ENCODE results near the gene ZNHIT6.
A peak's percentile ranks its signal among the peaks of the same experiment; 100 is the strongest.

Gene ZNHIT6

GRCh38 chr1:85697895-85698294 lies 10.3 kb downstream of the ZNHIT6 start:
- no peak for TF ChIP-seq MAX (IDR thresholded peaks at IDR 0.05)
- TF ChIP-seq TAF1 (IDR thresholded peaks at IDR 0.05; ENCODE audit: low read depth), result no peak
- TF ChIP-seq ZBTB7A (IDR thresholded peaks at IDR 0.05; ENCODE audit: low read depth), result no peak
- TF ChIP-seq EP300 (IDR thresholded peaks at IDR 0.05; ENCODE audit: borderline replicate concordance), result no peak

- TF ChIP-seq RAD21 (IDR thresholded peaks at IDR 0.05; ENCODE audit: low read depth) (peak; percentile 52), TEAD4 (IDR thresholded peaks at IDR 0.05) (no peak), FOXM1 (IDR thresholded peaks at IDR 0.05; ENCODE audit: borderline replicate concordance, low read depth) (no peak)
These were observed 15.4 kb downstream of the ZNHIT6 start for GRCh38 chr1:85692730-85693314.

GRCh38 chr1:85689775-85690404 lies 18.3 kb downstream of the ZNHIT6 start:
- TF ChIP-seq EGR1 (IDR thresholded peaks at IDR 0.05) (no peak), TAF1 (IDR thresholded peaks at IDR 0.05; ENCODE audit: low read depth) (no peak), MAX (IDR thresholded peaks at IDR 0.05) (no peak), CEBPB (IDR thresholded peaks at IDR 0.05) (no peak), NFIC (IDR thresholded peaks at IDR 0.05) (no peak), TEAD4 (IDR thresholded peaks at IDR 0.05) (no peak), FOXM1 (IDR thresholded peaks at IDR 0.05; ENCODE audit: borderline replicate concordance, low read depth) (no peak)

GRCh38 chr1:85683292-85684025 lies 24.8 kb downstream of the ZNHIT6 start:
- TF ChIP-seq USF1 (IDR thresholded peaks at IDR 0.05) (no peak), RAD21 (IDR thresholded peaks at IDR 0.05; ENCODE audit: low read depth) (no peak)

- no peak for TF ChIP-seq TCF12 (IDR thresholded peaks at IDR 0.05; ENCODE audit: low read depth)
- no peak for TF ChIP-seq EP300 (IDR thresholded peaks at IDR 0.05; ENCODE audit: borderline replicate concordance)
- TF ChIP-seq CREB1 (IDR thresholded peaks at IDR 0.05; ENCODE audit: low read depth), result no peak
- no peak for TF ChIP-seq USF1 (IDR thresholded peaks at IDR 0.05)
- no peak for TF ChIP-seq TAF1 (IDR thresholded peaks at IDR 0.05; ENCODE audit: low read depth)
- no peak for TF ChIP-seq MAX (IDR thresholded peaks at IDR 0.05)
- no peak for TF ChIP-seq YY1 (IDR thresholded peaks at IDR 0.05; ENCODE audit: low read depth)
- TF ChIP-seq CEBPB (IDR thresholded peaks at IDR 0.05), result no peak
- TF ChIP-seq TEAD4 (IDR thresholded peaks at IDR 0.05), result no peak
These were observed 27.1 kb downstream of the ZNHIT6 start for GRCh38 chr1:85681087-85681486.

- no peak for TF ChIP-seq YY1 (IDR thresholded peaks at IDR 0.05; ENCODE audit: low read depth)
- no peak for TF ChIP-seq MAX (IDR thresholded peaks at IDR 0.05)
- TF ChIP-seq TAF1 (IDR thresholded peaks at IDR 0.05; ENCODE audit: low read depth), result no peak
- no peak for TF ChIP-seq FOXM1 (IDR thresholded peaks at IDR 0.05; ENCODE audit: borderline replicate concordance, low read depth)
- TF ChIP-seq USF1 (IDR thresholded peaks at IDR 0.05), result no peak
These were observed 30.0 kb downstream of the ZNHIT6 start for GRCh38 chr1:85678193-85678592.

- no peak for TF ChIP-seq TCF12 (IDR thresholded peaks at IDR 0.05; ENCODE audit: low read depth)
- TF ChIP-seq EGR1 (IDR thresholded peaks at IDR 0.05), result no peak
- no peak for TF ChIP-seq RAD21 (IDR thresholded peaks at IDR 0.05; ENCODE audit: low read depth)
- TF ChIP-seq FOXM1 (IDR thresholded peaks at IDR 0.05; ENCODE audit: borderline replicate concordance, low read depth), result no peak
- no peak for TF ChIP-seq CREB1 (IDR thresholded peaks at IDR 0.05; ENCODE audit: low read depth)
- TF ChIP-seq TAF1 (IDR thresholded peaks at IDR 0.05; ENCODE audit: low read depth), result no peak
- TF ChIP-seq USF1 (IDR thresholded peaks at IDR 0.05), result no peak
- no peak for TF ChIP-seq MAX (IDR thresholded peaks at IDR 0.05)
- no peak for TF ChIP-seq CEBPB (IDR thresholded peaks at IDR 0.05)
- no peak for TF ChIP-seq EP300 (IDR thresholded peaks at IDR 0.05; ENCODE audit: borderline replicate concordance)
- TF ChIP-seq YY1 (IDR thresholded peaks at IDR 0.05; ENCODE audit: low read depth), result no peak
- TF ChIP-seq ZBTB7A (IDR thresholded peaks at IDR 0.05; ENCODE audit: low read depth), result no peak
- no peak for TF ChIP-seq NFIC (IDR thresholded peaks at IDR 0.05)
- TF ChIP-seq TEAD4 (IDR thresholded peaks at IDR 0.05), result no peak
- TF ChIP-seq REST (IDR thresholded peaks at IDR 0.05; ENCODE audit: low read depth), result no peak
These were observed 30.6 kb downstream of the ZNHIT6 start for GRCh38 chr1:85677656-85678055.

Measured in Ishikawa (cell line).